ENCODE measurements around the gene PTAR1. TPM values are rescaled to one million over a fixed set of nuclear protein-coding genes. Genes with fewer than 3 reads are reported as not detected.
A peak's percentile ranks its signal among the peaks of the same experiment; 100 is the strongest.

PTAR1 gene
- total RNA-seq, 2 donors from 2014 or later = 73.7 to 81.6 TPM

DNA sequence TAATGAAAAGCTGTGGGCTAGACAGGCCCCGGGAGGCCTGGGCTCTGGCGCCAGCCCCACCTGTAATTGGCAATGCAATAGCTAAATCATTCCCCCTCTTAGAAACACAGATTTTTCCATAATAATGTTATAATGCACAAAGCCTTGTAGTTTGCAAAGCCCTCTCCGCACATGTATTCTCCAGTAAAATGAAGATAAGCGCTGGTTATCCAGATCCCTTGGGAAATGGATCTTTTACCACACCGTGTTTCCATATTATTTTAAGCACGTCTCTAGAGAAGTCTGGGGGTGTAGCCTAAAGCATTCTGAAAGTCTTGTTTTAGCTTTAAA lies 86.5 kb downstream of the PTAR1 start:
- Histone ChIP-seq H3K27me3 (ENCODE audit: control insufficient read depth, insufficient read depth, low read length, poor library complexity, severe bottlenecking) (peaks cover 33% of the 10 kb centered on the region), H3K4me1 (ENCODE audit: control insufficient read depth, insufficient read depth, low read length) (no peaks in the 10 kb centered on the region), H3K27ac (ENCODE audit: low read depth, low read length) (peak overlapping the region; percentile 50), H3K9me3 (ENCODE audit: control insufficient read depth, low read length) (no peaks in the 10 kb centered on the region), H3K9ac (ENCODE audit: extremely low read depth, low read length, poor library complexity, severe bottlenecking) (no peak overlapping the region), H3K4me3 (ENCODE audit: low read length) (peak overlapping the region; percentile 78), H3K36me3 (ENCODE audit: control insufficient read depth, insufficient read depth, low read length) (no peaks in the 10 kb centered on the region)
- TF ChIP-seq, protein P1, sequence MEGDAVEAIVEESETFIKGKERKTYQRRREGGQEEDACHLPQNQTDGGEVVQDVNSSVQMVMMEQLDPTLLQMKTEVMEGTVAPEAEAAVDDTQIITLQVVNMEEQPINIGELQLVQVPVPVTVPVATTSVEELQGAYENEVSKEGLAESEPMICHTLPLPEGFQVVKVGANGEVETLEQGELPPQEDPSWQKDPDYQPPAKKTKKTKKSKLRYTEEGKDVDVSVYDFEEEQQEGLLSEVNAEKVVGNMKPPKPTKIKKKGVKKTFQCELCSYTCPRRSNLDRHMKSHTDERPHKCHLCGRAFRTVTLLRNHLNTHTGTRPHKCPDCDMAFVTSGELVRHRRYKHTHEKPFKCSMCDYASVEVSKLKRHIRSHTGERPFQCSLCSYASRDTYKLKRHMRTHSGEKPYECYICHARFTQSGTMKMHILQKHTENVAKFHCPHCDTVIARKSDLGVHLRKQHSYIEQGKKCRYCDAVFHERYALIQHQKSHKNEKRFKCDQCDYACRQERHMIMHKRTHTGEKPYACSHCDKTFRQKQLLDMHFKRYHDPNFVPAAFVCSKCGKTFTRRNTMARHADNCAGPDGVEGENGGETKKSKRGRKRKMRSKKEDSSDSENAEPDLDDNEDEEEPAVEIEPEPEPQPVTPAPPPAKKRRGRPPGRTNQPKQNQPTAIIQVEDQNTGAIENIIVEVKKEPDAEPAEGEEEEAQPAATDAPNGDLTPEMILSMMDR (conservative IDR thresholded peaks at IDR 0.05) = no peak
- Mint-ChIP-seq H3K27me3 (ENCODE audit: insufficient read depth) (no peaks in the 10 kb centered on the region), H3K9me3 (no peaks in the 10 kb centered on the region), H3K4me3 (peak overlapping the region; percentile 64), H3K36me3 (ENCODE audit: low read depth) (no peaks in the 10 kb centered on the region), H3K27ac (peak overlapping the region; percentile 40), H3K4me1 (peaks cover 13% of the 10 kb centered on the region)
- DNase-seq = no peak
- WGBS, 2 experiments (ENCODE audit: insufficient coverage in 1 of 2, insufficient read length in 1 of 2) = 82 to 100% methylated on average over 3 to 6 of the region's 6 CpGs

DNA sequence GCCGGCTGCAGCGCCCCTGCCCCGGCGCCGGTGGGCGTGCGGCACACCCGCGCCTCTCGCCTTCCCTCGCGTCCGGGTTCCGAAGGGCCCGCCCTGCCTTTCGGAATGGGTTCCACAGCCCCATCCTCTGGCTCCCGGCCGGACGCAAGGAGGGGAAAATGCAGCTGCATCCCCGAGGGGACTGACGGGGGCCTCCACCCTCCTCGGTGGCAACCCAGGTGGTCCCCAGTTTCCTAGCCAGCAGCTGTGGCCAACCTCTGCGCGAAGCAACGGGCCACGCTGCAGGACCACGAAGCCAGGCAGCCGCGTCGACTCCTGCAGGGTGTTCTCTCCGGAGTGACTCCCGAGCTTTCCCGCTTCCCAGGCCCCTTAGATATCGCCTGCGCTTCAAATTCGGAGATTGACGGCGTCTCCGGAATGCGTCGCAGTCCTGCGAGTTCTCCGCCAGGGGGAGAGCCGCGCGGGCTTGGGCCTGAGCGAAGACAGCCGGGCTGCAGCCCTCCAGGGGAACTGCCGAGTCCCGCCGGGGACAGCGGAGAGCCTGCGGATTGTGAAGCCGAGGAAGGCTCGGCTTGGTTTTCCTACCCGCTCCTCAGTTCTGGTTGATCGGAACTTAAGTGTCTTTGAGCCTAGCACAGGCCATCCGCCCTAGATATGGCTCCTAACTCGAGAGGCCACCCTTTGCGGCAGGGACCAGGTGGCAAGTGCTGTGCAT lies 87.1 kb downstream of the PTAR1 start:
- H3K27ac Mint-ChIP-seq = peak overlapping the region; percentile 48
- H3K4me3 Mint-ChIP-seq = peak overlapping the region; percentile 64
- peak; percentile 96 for DNase-seq
- Histone ChIP-seq H3K4me3 (ENCODE audit: low read length) (peak overlapping the region; percentile 78), H3K9me3 (ENCODE audit: control insufficient read depth, low read length) (no peaks in the 10 kb centered on the region), H3K4me1 (ENCODE audit: control insufficient read depth, insufficient read depth, low read length) (no peaks in the 10 kb centered on the region), H3K27me3 (ENCODE audit: control insufficient read depth, insufficient read depth, low read length, poor library complexity, severe bottlenecking) (peaks cover 33% of the 10 kb centered on the region), H3K9ac (ENCODE audit: extremely low read depth, low read length, poor library complexity, severe bottlenecking) (no peak overlapping the region), H3K27ac (ENCODE audit: low read depth, low read length) (peak overlapping the region; percentile 50), H3K36me3 (ENCODE audit: control insufficient read depth, insufficient read depth, low read length) (no peaks in the 10 kb centered on the region)
- WGBS, 2 experiments (ENCODE audit: insufficient coverage in 1 of 2, insufficient read length in 1 of 2) = 0 to 2% methylated on average over 36 to 60 of the region's 60 CpGs
- no peaks in the 10 kb centered on the region for H3K27me3 Mint-ChIP-seq (ENCODE audit: insufficient read depth)
- TF ChIP-seq, protein P1 (conservative IDR thresholded peaks at IDR 0.05) = peak; percentile 96
- no peaks in the 10 kb centered on the region for H3K9me3 Mint-ChIP-seq
- peaks cover 13% of the 10 kb centered on the region for H3K4me1 Mint-ChIP-seq
- H3K36me3 Mint-ChIP-seq (ENCODE audit: low read depth) = no peaks in the 10 kb centered on the region

DNA sequence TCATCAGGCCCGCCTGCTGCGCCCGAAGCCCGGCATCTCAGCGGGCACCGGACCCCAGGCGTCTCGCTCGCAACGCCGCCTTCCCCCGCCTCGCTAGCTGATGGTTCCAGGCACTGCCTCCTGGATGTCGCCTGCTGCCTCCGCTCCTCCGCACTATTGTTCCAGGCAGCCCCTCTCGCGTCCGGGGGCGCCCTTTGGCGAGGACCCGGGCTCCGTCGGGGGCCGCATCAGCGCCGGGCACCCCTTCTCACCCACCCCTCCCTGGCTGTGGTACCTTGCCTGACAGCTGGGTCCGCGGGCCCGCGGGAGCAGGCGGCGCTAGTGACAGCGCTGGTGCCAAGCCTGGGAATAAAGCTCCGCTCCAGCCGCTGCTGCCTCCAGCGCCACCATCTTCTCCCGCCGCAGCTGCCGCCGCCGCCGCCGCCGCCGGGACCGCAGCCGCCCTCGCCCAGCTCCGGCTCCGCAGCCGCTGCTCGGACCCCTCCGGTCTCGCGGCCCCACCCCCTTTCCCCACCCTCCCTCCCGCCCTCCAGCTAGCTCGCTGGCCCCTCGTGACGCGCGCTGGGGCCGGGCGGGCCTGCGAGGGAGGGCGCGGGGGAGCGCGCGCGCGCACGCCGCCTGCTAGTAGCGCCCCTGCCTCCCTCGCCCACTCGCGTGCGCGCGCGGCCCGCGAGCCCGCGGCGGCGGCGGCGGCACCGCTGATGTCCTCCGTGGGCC lies 87.8 kb downstream of the PTAR1 start, which contains the start of gene APBA1:
TSS of gene APBA1 (minus strand) at position 493 of the 717 bp plus-strand sequence.
- Histone ChIP-seq H3K4me3 (ENCODE audit: low read length) (peak within 1 kb of the TSS; percentile 78), H3K4me1 (ENCODE audit: control insufficient read depth, insufficient read depth, low read length) (no peaks in the 10 kb centered on the region), H3K9ac (ENCODE audit: extremely low read depth, low read length, poor library complexity, severe bottlenecking) (no peak within 1 kb of the TSS), H3K9me3 (ENCODE audit: control insufficient read depth, low read length) (no peaks in the 10 kb centered on the region), H3K27me3 (ENCODE audit: control insufficient read depth, insufficient read depth, low read length, poor library complexity, severe bottlenecking) (peaks cover 33% of the 10 kb centered on the region), H3K36me3 (ENCODE audit: control insufficient read depth, insufficient read depth, low read length) (no peaks in the 10 kb centered on the region), H3K27ac (ENCODE audit: low read depth, low read length) (peak within 1 kb of the TSS; percentile 50)
- peak; percentile 80 for DNase-seq
- no peaks in the 10 kb centered on the region for H3K36me3 Mint-ChIP-seq (ENCODE audit: low read depth)
- TF ChIP-seq, protein P1 (conservative IDR thresholded peaks at IDR 0.05) = no peak
- H3K4me3 Mint-ChIP-seq = peak within 1 kb of the TSS; percentile 64
- peaks cover 13% of the 10 kb centered on the region for H3K4me1 Mint-ChIP-seq
- H3K9me3 Mint-ChIP-seq = no peaks in the 10 kb centered on the region
- H3K27ac Mint-ChIP-seq = peak within 1 kb of the TSS; percentile 48
- 0 to 1% methylated on average over 13 to 92 of the region's 92 CpGs for WGBS, 2 experiments (ENCODE audit: insufficient coverage in 1 of 2, insufficient read length in 1 of 2)
- no peaks in the 10 kb centered on the region for H3K27me3 Mint-ChIP-seq (ENCODE audit: insufficient read depth)
